22Rv1 (cell line): Measurements from ENCODE around the gene GRIK5.

Experiments used
- H3K27ac ChIP-seq: fragments of 450-650 bp; 2 replicates; pipeline ENCODE4 v1.5.1; 2017
- CTCF ChIP-seq: fragments of 450-650 bp; IDR thresholded peaks from 2 replicates; pipeline ENCODE4 v1.5.1; 2017; ENCODE audit warnings: mild to moderate bottlenecking
- ZFX ChIP-seq: fragments of 450-650 bp; IDR thresholded peaks from 2 replicates; pipeline ENCODE4 v1.6.1; 2017; ENCODE audit warnings: antibody characterized with exemption, borderline replicate concordance

The GRIK5 gene

GRCh38 chr19:41957161-41957837, 112.7 kb downstream of the GRIK5 start:
- peak overlapping the region; percentile 89 for H3K27ac ChIP-seq
- TF ChIP-seq CTCF (no peak), ZFX (no peak)

GRCh38 chr19:41956621-41957020, 113.4 kb downstream of the GRIK5 start:
- TF ChIP-seq ZFX (no peak), CTCF (no peak)
- no peak overlapping the region for H3K27ac ChIP-seq

- no peak for TF ChIP-seq ZFX
- no peak for TF ChIP-seq CTCF
- no peak overlapping the region for H3K27ac ChIP-seq
Observed at GRCh38 chr19:41955521-41955920, 114.5 kb downstream of the GRIK5 start.

- TF ChIP-seq CTCF, result peak; percentile 96
- TF ChIP-seq ZFX, result no peak
- no peak overlapping the region for H3K27ac ChIP-seq
Observed at GRCh38 chr19:41951686-41952172, 118.3 kb downstream of the GRIK5 start.
